Measurements from ENCODE around the gene GLT1D1.
"Not testable (repeated sequence)": the region's sequence is repeated elsewhere in the genome, so short reads cannot be mapped to it uniquely, and the experiment has no call there.

The GLT1D1 gene

DNA sequence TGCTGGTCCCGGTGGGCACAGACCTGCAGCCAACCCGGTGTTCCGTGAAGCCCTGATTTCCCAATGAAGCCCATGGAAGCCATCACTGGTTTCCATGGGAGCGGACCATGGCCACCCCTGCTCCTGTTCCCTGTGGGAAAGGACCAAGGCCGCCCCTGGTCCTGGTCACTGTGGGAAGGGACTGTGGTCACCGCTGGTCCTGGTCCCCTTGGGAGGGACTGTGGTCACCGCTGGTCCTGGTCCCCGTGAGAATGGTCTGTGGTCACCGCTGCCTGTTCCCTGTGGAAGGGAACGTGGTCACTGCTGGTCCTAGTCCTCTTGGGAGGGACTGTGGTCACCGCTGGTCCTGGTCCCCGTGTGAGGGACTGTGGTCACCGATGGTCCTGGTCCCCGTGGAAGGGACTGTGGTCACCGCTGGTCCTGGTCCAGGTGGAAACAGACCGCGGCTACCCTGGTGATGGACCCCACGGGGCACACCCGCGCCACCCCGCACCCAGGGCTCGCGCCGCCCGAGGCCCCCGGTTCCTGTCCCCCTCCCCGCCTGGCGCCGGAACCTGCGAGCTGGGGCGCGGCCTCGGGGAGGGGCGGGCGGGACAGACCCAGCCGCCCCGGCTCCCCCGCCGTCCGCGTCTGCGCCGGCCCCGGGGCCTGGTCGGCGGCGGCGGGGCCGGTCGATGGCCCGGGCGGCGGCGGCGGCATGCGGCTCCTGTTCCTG lies at the start of gene GLT1D1:
GLT1D1 (plus strand) TSS at position 594 of the 715 bp plus-strand sequence; CDS start at position 698, 104 bp downstream.
- H3K4me3 ChIP-seq (ENCODE audit: low read depth, low read length), result peak within 1 kb of the TSS; percentile 65

GRCh38 chr12:128803788-128804187 lies 49.5 kb upstream of the GLT1D1 start:
- Histone ChIP-seq H3K27me3 (ENCODE audit: control insufficient read depth, insufficient read depth, low read length) (no peaks in the 10 kb centered on the region), H3K9ac (ENCODE audit: low read depth, low read length) (no peak overlapping the region), H3K4me3 (ENCODE audit: low read depth, low read length) (no peak overlapping the region), H3K36me3 (ENCODE audit: control insufficient read depth, insufficient read depth, low read length) (peaks cover 32% of the 10 kb centered on the region), H3K9me3 (ENCODE audit: control insufficient read depth, insufficient read depth, low read length) (no peaks in the 10 kb centered on the region), H3K4me1 (ENCODE audit: control insufficient read depth, insufficient read depth, low read length) (no peaks in the 10 kb centered on the region)

More for the DNA sequence above, at the start of gene GLT1D1:
- Histone ChIP-seq H3K4me1 (ENCODE audit: control insufficient read depth, insufficient read depth, low read length) (peaks cover 2% of the 10 kb centered on the region), H3K27me3 (ENCODE audit: control insufficient read depth, insufficient read depth, low read length) (peaks cover 12% of the 10 kb centered on the region), H3K9me3 (ENCODE audit: control insufficient read depth, insufficient read depth, low read length) (no peaks in the 10 kb centered on the region), H3K36me3 (ENCODE audit: control insufficient read depth, insufficient read depth, low read length) (no peaks in the 10 kb centered on the region), H3K9ac (ENCODE audit: low read depth, low read length) (no peak within 1 kb of the TSS)

GRCh38 chr12:128804762-128805161 lies 48.5 kb upstream of the GLT1D1 start:
- Histone ChIP-seq H3K9me3 (ENCODE audit: control insufficient read depth, insufficient read depth, low read length) (no peaks in the 10 kb centered on the region), H3K27me3 (ENCODE audit: control insufficient read depth, insufficient read depth, low read length) (no peaks in the 10 kb centered on the region), H3K4me1 (ENCODE audit: control insufficient read depth, insufficient read depth, low read length) (no peaks in the 10 kb centered on the region), H3K4me3 (ENCODE audit: low read depth, low read length) (no peak overlapping the region), H3K9ac (ENCODE audit: low read depth, low read length) (no peak overlapping the region), H3K36me3 (ENCODE audit: control insufficient read depth, insufficient read depth, low read length) (peaks cover 31% of the 10 kb centered on the region)

DNA sequence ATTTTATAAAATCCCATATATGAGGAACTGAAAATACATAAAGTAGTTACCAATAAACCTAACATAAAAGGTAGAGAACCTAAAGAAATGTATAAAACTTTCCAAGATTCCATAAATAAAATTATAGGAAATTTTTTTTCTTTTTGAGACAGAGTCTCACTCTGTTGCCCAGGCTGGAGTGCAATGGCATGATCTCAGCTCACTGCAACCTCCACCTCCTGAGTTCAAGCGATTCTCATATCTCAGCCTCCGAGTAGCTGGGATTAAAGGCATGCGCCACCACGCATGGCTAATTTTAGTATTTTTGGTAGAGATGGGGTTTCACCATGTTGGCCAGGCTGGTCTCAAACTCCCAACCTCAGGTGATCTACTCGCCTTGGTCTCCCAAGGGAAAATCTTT lies 47.9 kb upstream of the GLT1D1 start:
- H3K9me3 ChIP-seq (ENCODE audit: control insufficient read depth, insufficient read depth, low read length); H3K9ac ChIP-seq (ENCODE audit: low read depth, low read length); H3K27me3 ChIP-seq (ENCODE audit: control insufficient read depth, insufficient read depth, low read length); H3K4me3 ChIP-seq (ENCODE audit: low read depth, low read length); H3K4me1 ChIP-seq (ENCODE audit: control insufficient read depth, insufficient read depth, low read length): not testable (repeated sequence)
- H3K36me3 ChIP-seq (ENCODE audit: control insufficient read depth, insufficient read depth, low read length), result peaks cover 27% of the 10 kb centered on the region

DNA sequence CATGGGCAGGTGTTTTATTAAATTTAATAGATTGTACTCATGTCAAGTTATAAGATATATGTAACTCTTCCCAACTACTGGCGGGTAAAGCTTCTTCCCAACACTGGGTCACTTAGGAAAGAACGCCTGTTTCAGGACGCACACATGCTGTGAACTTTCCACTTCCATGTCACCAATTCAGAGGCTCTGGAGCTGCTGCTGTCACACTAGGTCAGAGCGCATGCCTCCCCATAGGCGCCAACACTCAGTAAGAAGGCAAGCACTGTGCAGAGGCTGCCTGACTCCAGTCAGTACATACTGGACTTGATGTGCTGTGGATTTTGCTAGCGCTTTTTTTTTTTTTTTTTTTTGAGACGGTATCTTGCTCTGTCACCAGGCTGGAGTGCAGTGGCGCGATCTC lies 46.7 kb upstream of the GLT1D1 start:
- H3K36me3 ChIP-seq (ENCODE audit: control insufficient read depth, insufficient read depth, low read length), result peaks cover 23% of the 10 kb centered on the region
- H3K4me1 ChIP-seq (ENCODE audit: control insufficient read depth, insufficient read depth, low read length), result peaks cover 5% of the 10 kb centered on the region

GRCh38 chr12:128807161-128807724 lies 46.0 kb upstream of the GLT1D1 start:
- Histone ChIP-seq H3K36me3 (ENCODE audit: control insufficient read depth, insufficient read depth, low read length) (peaks cover 23% of the 10 kb centered on the region), H3K27me3 (ENCODE audit: control insufficient read depth, insufficient read depth, low read length) (no peaks in the 10 kb centered on the region), H3K4me1 (ENCODE audit: control insufficient read depth, insufficient read depth, low read length) (peaks cover 5% of the 10 kb centered on the region), H3K9ac (ENCODE audit: low read depth, low read length) (no peak overlapping the region), H3K4me3 (ENCODE audit: low read depth, low read length) (no peak overlapping the region), H3K9me3 (ENCODE audit: control insufficient read depth, insufficient read depth, low read length) (no peaks in the 10 kb centered on the region)

More for the DNA sequence above, 46.7 kb upstream of the GLT1D1 start:
- H3K4me3 ChIP-seq (ENCODE audit: low read depth, low read length), result no peak overlapping the region
- no peaks in the 10 kb centered on the region for H3K27me3 ChIP-seq (ENCODE audit: control insufficient read depth, insufficient read depth, low read length)
- H3K9ac ChIP-seq (ENCODE audit: low read depth, low read length), result no peak overlapping the region
- no peaks in the 10 kb centered on the region for H3K9me3 ChIP-seq (ENCODE audit: control insufficient read depth, insufficient read depth, low read length)

DNA sequence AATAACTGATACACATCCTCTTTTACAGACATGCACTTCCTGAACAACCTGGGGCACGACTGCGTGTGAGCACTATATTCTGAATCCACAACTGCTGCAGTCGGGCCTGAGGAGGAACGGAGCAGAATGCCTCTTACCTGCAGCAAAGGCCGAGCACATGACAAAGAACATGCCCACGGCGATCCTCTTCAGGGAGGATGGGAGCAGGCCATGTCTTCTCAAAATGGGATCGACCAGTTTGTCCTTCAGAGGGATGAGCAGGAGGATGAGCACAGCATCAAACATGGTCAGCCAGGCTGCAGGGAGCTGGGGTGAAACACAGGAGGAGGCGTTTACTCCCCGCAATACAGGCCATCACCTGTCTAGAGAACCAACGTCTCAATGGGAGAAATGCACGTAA lies 44.6 kb upstream of the GLT1D1 start:
- Histone ChIP-seq H3K4me1 (ENCODE audit: control insufficient read depth, insufficient read depth, low read length) (peaks cover 5% of the 10 kb centered on the region), H3K27me3 (ENCODE audit: control insufficient read depth, insufficient read depth, low read length) (no peaks in the 10 kb centered on the region), H3K36me3 (ENCODE audit: control insufficient read depth, insufficient read depth, low read length) (peaks cover 23% of the 10 kb centered on the region), H3K4me3 (ENCODE audit: low read depth, low read length) (no peak overlapping the region), H3K9me3 (ENCODE audit: control insufficient read depth, insufficient read depth, low read length) (no peaks in the 10 kb centered on the region), H3K9ac (ENCODE audit: low read depth, low read length) (no peak overlapping the region)

DNA sequence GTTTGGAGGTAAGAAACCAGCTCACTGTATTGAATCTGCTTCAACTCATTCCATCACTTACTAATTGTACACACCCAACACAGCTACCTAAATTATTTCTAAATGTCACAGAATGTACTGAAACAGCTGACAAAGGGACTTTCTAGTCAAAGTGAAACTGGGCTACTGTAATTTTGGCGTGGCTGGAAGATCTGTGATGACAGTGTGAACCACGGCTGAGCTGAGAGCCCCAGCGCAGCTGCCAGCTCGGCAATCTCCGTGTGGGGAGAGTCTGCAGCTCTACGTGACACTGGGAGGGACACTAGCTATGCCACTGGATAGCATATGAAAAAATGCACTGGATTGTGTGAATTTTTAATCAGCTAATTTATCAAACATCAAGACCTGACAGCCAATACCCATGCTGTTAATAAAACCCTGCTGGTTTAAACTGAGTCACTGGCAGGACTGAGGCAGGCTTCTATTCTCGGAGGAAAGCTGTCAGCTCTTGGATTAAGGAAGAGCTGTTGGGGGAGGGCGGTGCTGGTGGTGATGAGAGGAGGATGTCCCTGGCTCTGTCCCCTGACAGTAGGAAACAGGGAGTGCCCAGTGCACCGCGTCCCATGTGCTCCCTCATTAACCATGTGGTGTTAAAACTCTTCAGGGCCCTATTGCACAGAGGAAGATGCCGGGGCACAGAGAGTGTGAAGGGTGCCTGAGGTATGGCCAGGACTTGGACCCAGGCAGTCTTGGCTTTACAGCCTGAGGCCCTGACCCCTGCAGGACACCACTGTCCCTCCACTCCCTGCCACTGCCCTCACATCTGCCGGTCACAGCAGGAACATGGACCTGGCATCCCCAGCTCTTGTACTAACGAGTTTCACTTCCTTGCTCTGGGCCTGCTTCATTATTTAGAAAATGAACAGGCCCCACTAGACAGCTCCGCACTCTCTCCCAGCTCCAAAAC lies 42.8 kb upstream of the GLT1D1 start:
- no peak overlapping the region for H3K4me3 ChIP-seq (ENCODE audit: low read depth, low read length)
- H3K4me1 ChIP-seq (ENCODE audit: control insufficient read depth, insufficient read depth, low read length), result peaks cover 5% of the 10 kb centered on the region
- no peak overlapping the region for H3K9ac ChIP-seq (ENCODE audit: low read depth, low read length)
- H3K36me3 ChIP-seq (ENCODE audit: control insufficient read depth, insufficient read depth, low read length), result peaks cover 21% of the 10 kb centered on the region
- no peaks in the 10 kb centered on the region for H3K9me3 ChIP-seq (ENCODE audit: control insufficient read depth, insufficient read depth, low read length)
- no peaks in the 10 kb centered on the region for H3K27me3 ChIP-seq (ENCODE audit: control insufficient read depth, insufficient read depth, low read length)

DNA sequence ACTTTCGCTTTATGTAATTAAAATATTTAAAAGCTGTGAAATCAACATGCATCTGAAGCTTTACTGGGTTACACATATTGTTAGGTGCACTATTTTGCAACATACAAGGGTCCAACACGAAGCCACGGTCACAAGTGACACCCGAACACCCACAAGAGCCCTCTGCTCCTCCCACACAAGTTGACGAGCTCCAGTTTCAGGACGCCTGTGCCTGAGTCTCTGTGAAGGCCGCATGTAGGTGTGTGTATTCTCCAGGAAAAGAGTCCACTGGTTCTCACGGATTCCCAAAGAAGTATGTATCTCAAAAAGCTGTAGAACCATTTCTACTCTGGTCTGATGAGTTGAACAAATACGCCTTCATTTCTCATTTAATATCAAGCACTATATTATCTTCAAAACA lies 41.5 kb upstream of the GLT1D1 start:
- no peak overlapping the region for H3K4me3 ChIP-seq (ENCODE audit: low read depth, low read length)

GRCh38 chr12:128813392-128813791 lies 39.9 kb upstream of the GLT1D1 start:
- no peak overlapping the region for H3K9ac ChIP-seq (ENCODE audit: low read depth, low read length)
- no peak overlapping the region for H3K4me3 ChIP-seq (ENCODE audit: low read depth, low read length)
- H3K9me3 ChIP-seq (ENCODE audit: control insufficient read depth, insufficient read depth, low read length), result no peaks in the 10 kb centered on the region
- peaks cover 16% of the 10 kb centered on the region for H3K4me1 ChIP-seq (ENCODE audit: control insufficient read depth, insufficient read depth, low read length)
- H3K36me3 ChIP-seq (ENCODE audit: control insufficient read depth, insufficient read depth, low read length), result peaks cover 8% of the 10 kb centered on the region
- H3K27me3 ChIP-seq (ENCODE audit: control insufficient read depth, insufficient read depth, low read length), result no peaks in the 10 kb centered on the region

More for the DNA sequence above, 41.5 kb upstream of the GLT1D1 start:
- no peak overlapping the region for H3K9ac ChIP-seq (ENCODE audit: low read depth, low read length)
- no peaks in the 10 kb centered on the region for H3K27me3 ChIP-seq (ENCODE audit: control insufficient read depth, insufficient read depth, low read length)
- peaks cover 5% of the 10 kb centered on the region for H3K4me1 ChIP-seq (ENCODE audit: control insufficient read depth, insufficient read depth, low read length)
- H3K9me3 ChIP-seq (ENCODE audit: control insufficient read depth, insufficient read depth, low read length), result no peaks in the 10 kb centered on the region
- peaks cover 18% of the 10 kb centered on the region for H3K36me3 ChIP-seq (ENCODE audit: control insufficient read depth, insufficient read depth, low read length)

- Histone ChIP-seq H3K9me3 (ENCODE audit: control insufficient read depth, insufficient read depth, low read length) (no peaks in the 10 kb centered on the region), H3K36me3 (ENCODE audit: control insufficient read depth, insufficient read depth, low read length) (peaks cover 3% of the 10 kb centered on the region), H3K4me1 (ENCODE audit: control insufficient read depth, insufficient read depth, low read length) (peaks cover 17% of the 10 kb centered on the region), H3K27me3 (ENCODE audit: control insufficient read depth, insufficient read depth, low read length) (no peaks in the 10 kb centered on the region), H3K4me3 (ENCODE audit: low read depth, low read length) (no peak overlapping the region), H3K9ac (ENCODE audit: low read depth, low read length) (no peak overlapping the region)
Observed at GRCh38 chr12:128813883-128814282, 39.4 kb upstream of the GLT1D1 start.

Data from iPS-15b (cell line).